SK-N-SH (cell line): ENCODE measurements around the gene USP28. TPM values are rescaled to one million over a fixed set of nuclear protein-coding genes. Genes with fewer than 3 reads are reported as not detected.
A peak's percentile ranks its signal among the peaks of the same experiment; 100 is the strongest.

Experiments used
- CTCF ChIA-PET: fragments of 300-600, 350-600 bp; formaldehyde crosslinking; extraction: SDS; loops from one replicate; lab custom pipeline; 2021; lab: Yijun Ruan, JAX
- POLR2A ChIA-PET: fragments of 350-600 bp; sonication (Branson Sonifier 250); formaldehyde crosslinking; extraction: SDS; loops from one replicate; lab custom pipeline; 2020; ENCODE audit warnings: antibody characterized with exemption, inconsistent platforms; lab: Yijun Ruan, JAX
- DNase-seq: peaks from one replicate; pipeline ENCODE4 v3.0.0; 2012
- H2AFZ ChIP-seq: fragments of 200-600 bp; sonication (generic); 2 replicates; pipeline ENCODE4 v1.8.1; 2016; ENCODE audit warnings: antibody characterized with exemption, mild to moderate bottlenecking, low read depth
- H3F3A ChIP-seq: fragments of 200-600 bp; sonication (generic); replicated peaks from 2 replicates; pipeline ENCODE3; 2016; ENCODE audit warnings: antibody characterized with exemption, mild to moderate bottlenecking; ENCODE audit not compliant: insufficient read depth
- H3K27ac ChIP-seq, 2 experiments: fragments of 200-500 bp in 1 of 2; fragments of 200-600 bp in 1 of 2; sonication (Bioruptor generic) in 1 of 2; sonication (generic), shearing (Covaris generic) in 1 of 2; 2 replicates each; pipeline versions ENCODE4 v1.5.1 to v1.6.1; 2014 to 2016; ENCODE audit warnings: low read depth in 2 of 2, inconsistent platforms in 1 of 2, low read length in 1 of 2, mild to moderate bottlenecking in 1 of 2, mixed read lengths in 1 of 2
- H3K27me3 ChIP-seq: fragments of 200-600 bp; sonication (generic), shearing (Covaris generic); 2 replicates; pipeline ENCODE4 v1.6.1; 2016; ENCODE audit warnings: mixed run types; ENCODE audit not compliant: insufficient read depth
- H3K36me3 ChIP-seq, 2 experiments: fragments of 200-500 bp in 1 of 2; fragments of 200-600 bp in 1 of 2; sonication (Bioruptor generic) in 1 of 2; sonication (generic) in 1 of 2; replicated peaks in 1 of 2; 2 replicates each; pipeline versions ENCODE3 to v1.5.1; 2014 to 2016; ENCODE audit warnings: low read length in 1 of 2, mild to moderate bottlenecking in 1 of 2; ENCODE audit not compliant: insufficient read depth in 2 of 2, control insufficient read depth in 1 of 2
- H3K4me1 ChIP-seq, 2 experiments: fragments of 200-500 bp in 1 of 2; fragments of 200-600 bp in 1 of 2; sonication (Bioruptor generic) in 1 of 2; sonication (generic), shearing (Covaris generic) in 1 of 2; 2 replicates each; pipeline versions ENCODE4 v1.5.1 to v1.6.1; 2014 to 2016; ENCODE audit warnings: low read depth in 1 of 2, low read length in 1 of 2, mixed run types in 1 of 2; ENCODE audit not compliant: insufficient read depth in 2 of 2, control insufficient read depth in 1 of 2
- H3K4me2 ChIP-seq: fragments of 200-600 bp; sonication (generic), shearing (Covaris generic); 2 replicates; pipeline ENCODE4 v1.6.1; 2017; ENCODE audit warnings: mixed run types
- H3K4me3 ChIP-seq, 2 experiments: fragments of 200-500 bp in 1 of 2; fragments of 200-600 bp in 1 of 2; sonication (Bioruptor generic) in 1 of 2; sonication (generic), shearing (Covaris generic) in 1 of 2; 2 replicates each; pipeline versions ENCODE4 v1.5.1 to v1.8.1; 2014 to 2016; ENCODE audit warnings: low read depth in 2 of 2, inconsistent platforms in 1 of 2, low read length in 1 of 2, mild to moderate bottlenecking in 1 of 2, mixed read lengths in 1 of 2, moderate library complexity in 1 of 2
- H3K79me2 ChIP-seq: fragments of 200-600 bp; sonication (generic); 2 replicates; pipeline ENCODE4 v1.8.1; 2017; ENCODE audit warnings: mild to moderate bottlenecking; ENCODE audit not compliant: insufficient read depth
- H3K9ac ChIP-seq: fragments of 200-600 bp; sonication (generic); 2 replicates; pipeline ENCODE4 v1.6.1; 2017; ENCODE audit warnings: mixed run types
- H3K9me2 ChIP-seq: fragments of 200-600 bp; sonication (generic); 2 replicates; pipeline ENCODE4 v1.6.1; 2017; ENCODE audit warnings: mixed run types
- H3K9me3 ChIP-seq: fragments of 200-600 bp; sonication (generic); 2 replicates; pipeline ENCODE4 v1.6.1; 2017; ENCODE audit warnings: mixed run types, mild to moderate bottlenecking, moderate library complexity
- H4K20me1 ChIP-seq: fragments of 200-600 bp; sonication (generic); 2 replicates; pipeline ENCODE4 v1.6.1; 2017; ENCODE audit warnings: mild to moderate bottlenecking, mixed run types; ENCODE audit not compliant: insufficient read depth
- CHD2 ChIP-seq: fragments of 150-350 bp; IDR thresholded peaks from 2 replicates; pipeline ENCODE4 v1.6.1; 2018; ENCODE audit warnings: low read length; ENCODE audit not compliant: partially characterized antibody
- EP300 ChIP-seq, 2 experiments: IDR thresholded peaks; 2 replicates each; pipeline versions ENCODE4 v1.4.0 to v1.6.1; 2012; ENCODE audit warnings: borderline replicate concordance in 1 of 2, low read depth in 1 of 2, low read length in 1 of 2
- EZH2phosphoT487 ChIP-seq: fragments of 200-600 bp; sonication (generic); IDR thresholded peaks from 2 replicates; pipeline ENCODE4 v1.6.1; 2017; ENCODE audit warnings: low read depth, mixed run types, mild to moderate bottlenecking, antibody characterized with exemption, moderate library complexity, borderline replicate concordance
- FOSL2 ChIP-seq: IDR thresholded peaks from 2 replicates; pipeline ENCODE4 v1.4.0; 2012; ENCODE audit warnings: low read depth, mild to moderate bottlenecking, moderate library complexity, borderline replicate concordance
- FOXJ3 ChIP-seq: sonication (generic); formaldehyde crosslinking; IDR thresholded peaks from 2 replicates; pipeline ENCODE4 v1.5.1; 2020; ENCODE audit warnings: mild to moderate bottlenecking, missing genetic modification reagents
- FOXM1 ChIP-seq: IDR thresholded peaks from 2 replicates; pipeline ENCODE4 v1.4.0; 2012; ENCODE audit warnings: low read depth, mild to moderate bottlenecking
- GABPA ChIP-seq: IDR thresholded peaks from 2 replicates; pipeline ENCODE4 v1.4.0; 2012; ENCODE audit warnings: low read depth, mild to moderate bottlenecking
- GATA2 ChIP-seq: sonication (generic); formaldehyde crosslinking; IDR thresholded peaks from 2 replicates; pipeline ENCODE4 v1.5.0; 2020; ENCODE audit warnings: mild to moderate bottlenecking, missing genetic modification reagents
- MEF2A ChIP-seq: IDR thresholded peaks from 2 replicates; pipeline ENCODE4 v1.4.0; 2012; ENCODE audit warnings: low read depth, borderline replicate concordance
- NFIC ChIP-seq: IDR thresholded peaks from 2 replicates; pipeline ENCODE4 v1.4.0; 2012; ENCODE audit warnings: borderline replicate concordance
- NRF1 ChIP-seq: IDR thresholded peaks from 2 replicates; pipeline ENCODE4 v1.6.1; 2012; ENCODE audit warnings: low read depth, mild to moderate bottlenecking, low read length
- RFX5 ChIP-seq: IDR thresholded peaks from 2 replicates; pipeline ENCODE4 v1.6.1; 2012; ENCODE audit warnings: mild to moderate bottlenecking, improper control_type of control experiment, low read length
- RXRA ChIP-seq: IDR thresholded peaks from 2 replicates; pipeline ENCODE4 v1.4.0; 2012; ENCODE audit warnings: low read depth, mild to moderate bottlenecking, borderline replicate concordance
- SMC3 ChIP-seq: IDR thresholded peaks from 2 replicates; pipeline ENCODE4 v1.6.1; 2012; ENCODE audit warnings: low read depth, low read length, improper control_type of control experiment
- TAF1 ChIP-seq: IDR thresholded peaks from 2 replicates; pipeline ENCODE4 v1.6.1; 2012; ENCODE audit warnings: low read depth, mild to moderate bottlenecking, low read length, moderate library complexity, borderline replicate concordance
- TCF12 ChIP-seq: IDR thresholded peaks from 2 replicates; pipeline ENCODE4 v1.4.0; 2012
- WGBS: methylation state at CpG from one replicate; pipeline ENCODE4 v1.1.6; 2017; ENCODE audit warnings: low lambda C conversion rate; 5-methylcytosine and 5-hydroxymethylcytosine counted together
- polyA plus RNA-seq, 3 experiments: library from polyadenylated mRNA; depleted of rRNA; stranded (reverse); fragments of >200 nt; gene quantifications; 2 replicates each; pipeline ENCODE4 v1.2.3, GENCODE V29; 2012
- TF ChIP-seq, protein P1 (sequence below): fragments of 150-350 bp; IDR thresholded peaks from 2 replicates; pipeline ENCODE4 v1.6.1; 2016; ENCODE audit warnings: mild to moderate bottlenecking, low read depth, low read length
- TF ChIP-seq, protein P2 (sequence below): IDR thresholded peaks from 2 replicates; pipeline ENCODE4 v1.4.0; 2012; ENCODE audit warnings: low read depth, borderline replicate concordance

Gene USP28
- polyA plus RNA-seq, 1 of the 3 experiments (the other 2 are of a cell fraction) = 20.0 TPM

DNA sequence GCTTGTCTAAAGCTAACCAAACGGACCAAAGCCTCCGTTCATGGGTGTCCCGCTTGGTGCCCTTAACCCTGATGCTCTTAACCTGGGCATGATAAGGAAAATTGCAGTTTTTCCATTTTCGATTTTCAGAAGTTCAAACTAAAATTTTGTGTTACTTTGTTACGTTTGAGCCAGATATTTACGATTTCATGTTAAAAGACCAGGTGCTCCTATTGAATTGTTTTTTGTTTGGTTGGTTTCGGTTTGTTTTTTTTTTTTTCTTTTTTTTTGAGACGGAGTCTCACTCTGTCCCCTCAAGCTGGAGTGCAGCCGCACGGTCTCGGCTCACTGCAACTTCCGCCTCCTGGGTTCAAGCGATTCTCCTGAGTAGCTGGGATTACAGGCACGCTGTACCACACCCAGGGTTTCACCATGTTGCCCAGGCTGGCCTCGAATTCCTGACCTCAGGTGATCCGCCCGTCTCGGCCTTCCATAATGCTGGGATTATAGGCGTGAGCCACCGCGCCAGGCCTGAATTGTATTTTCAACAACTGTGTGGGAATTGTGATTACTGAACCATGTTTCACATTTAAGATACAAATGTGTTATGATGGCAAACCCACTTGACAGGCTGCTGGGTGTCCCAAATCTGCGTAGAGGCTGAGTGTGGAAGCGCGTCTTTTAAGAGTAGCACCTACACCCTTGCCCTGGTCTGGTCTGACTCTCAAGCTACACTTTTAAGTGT lies 864 bp upstream of the USP28 start:
- POLR2A ChIA-PET = interaction anchor here (1.5 kb wide), 1 partner anchor 535 kb away, joined by 4 read pairs; no protein-coding TSS in a partner anchor
- Histone ChIP-seq H3K27me3 (no peaks in the 10 kb centered on the region), H3K36me3 (no peaks in the 10 kb centered on the region), H3F3A (no peaks in the 10 kb centered on the region), H4K20me1 (no peaks in the 10 kb centered on the region), H3K9ac (peak overlapping the region; percentile 73), H3K9me3 (no peaks in the 10 kb centered on the region), H3K4me2 (peak overlapping the region; percentile 72), H3K79me2 (peaks cover 37% of the 10 kb centered on the region; the same call in 1 of the 2 replicates), H3K4me3 (peak overlapping the region; percentile 54 to 71), H3K27ac (peak overlapping the region; percentile 89 to 97), H3K4me1 (peaks cover 8 to 10% of the 10 kb centered on the region in 2 experiments; a peak in 3 of 4 replicates), H3K9me2 (no peaks in the 10 kb centered on the region), H2AFZ (peak overlapping the region; percentile 98)
- 80% methylated on average over 21 of the region's 24 CpGs for WGBS
- no peak for DNase-seq
- CTCF ChIA-PET = interaction anchor here (0.8 to 1.9 kb wide), 5 partner anchors 12 to 385 kb away, joined by 4 to 7 read pairs (median 4); partner anchors contain the start of gene ZW10
- TF ChIP-seq FOSL2 = no peak
- no peak for TF ChIP-seq EP300 (IDR thresholded peaks at IDR 0.05; ENCODE audit: borderline replicate concordance in 1 of 2, low read depth in 1 of 2, low read length in 1 of 2)
- TF ChIP-seq CHD2 = no peak
- no peak for TF ChIP-seq FOXJ3 (CRISPR knock-in tag)
- TF ChIP-seq TCF12 = no peak
- no peak for TF ChIP-seq MEF2A
- TF ChIP-seq RXRA = no peak
- TF ChIP-seq SMC3 = no peak
- no peak for TF ChIP-seq GATA2 (CRISPR knock-in tag)
- TF ChIP-seq, protein P1, sequence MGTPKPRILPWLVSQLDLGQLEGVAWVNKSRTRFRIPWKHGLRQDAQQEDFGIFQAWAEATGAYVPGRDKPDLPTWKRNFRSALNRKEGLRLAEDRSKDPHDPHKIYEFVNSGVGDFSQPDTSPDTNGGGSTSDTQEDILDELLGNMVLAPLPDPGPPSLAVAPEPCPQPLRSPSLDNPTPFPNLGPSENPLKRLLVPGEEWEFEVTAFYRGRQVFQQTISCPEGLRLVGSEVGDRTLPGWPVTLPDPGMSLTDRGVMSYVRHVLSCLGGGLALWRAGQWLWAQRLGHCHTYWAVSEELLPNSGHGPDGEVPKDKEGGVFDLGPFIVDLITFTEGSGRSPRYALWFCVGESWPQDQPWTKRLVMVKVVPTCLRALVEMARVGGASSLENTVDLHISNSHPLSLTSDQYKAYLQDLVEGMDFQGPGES = no peak
- no peak for TF ChIP-seq NFIC
- TF ChIP-seq, protein P2, sequence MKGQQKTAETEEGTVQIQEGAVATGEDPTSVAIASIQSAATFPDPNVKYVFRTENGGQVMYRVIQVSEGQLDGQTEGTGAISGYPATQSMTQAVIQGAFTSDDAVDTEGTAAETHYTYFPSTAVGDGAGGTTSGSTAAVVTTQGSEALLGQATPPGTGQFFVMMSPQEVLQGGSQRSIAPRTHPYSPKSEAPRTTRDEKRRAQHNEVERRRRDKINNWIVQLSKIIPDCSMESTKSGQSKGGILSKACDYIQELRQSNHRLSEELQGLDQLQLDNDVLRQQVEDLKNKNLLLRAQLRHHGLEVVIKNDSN = no peak
- no peak for TF ChIP-seq NRF1
- no peak for TF ChIP-seq EZH2phosphoT487
- no peak for TF ChIP-seq RFX5
- no peak for TF ChIP-seq GABPA
- TF ChIP-seq TAF1 = no peak
- no peak for TF ChIP-seq FOXM1
